Measurements from ENCODE around the gene OR13D1. TPM values are rescaled to one million over a fixed set of nuclear protein-coding genes. Genes with fewer than 3 reads are reported as not detected.

OR13D1 gene
- total RNA-seq, 1 donor from 2014 or later, result not detected

Other genes starting within 250 kb of the OR13D1 start
- not detected in 2 replicates for gene OR13F1, start 190.3 kb upstream of the OR13D1 start, total RNA-seq
- gene OR13C4, start 167.3 kb upstream of the OR13D1 start, total RNA-seq, result not detected in 2 replicates
- not detected in 2 replicates for gene OR13C3, start 157.7 kb upstream of the OR13D1 start, total RNA-seq
- gene OR13C8, start 125.3 kb upstream of the OR13D1 start, total RNA-seq, result not detected in 2 replicates
- gene OR13C5, start 95.1 kb upstream of the OR13D1 start, total RNA-seq, result not detected in 2 replicates
- not detected in 2 replicates for gene OR13C2, start 88.9 kb upstream of the OR13D1 start, total RNA-seq
- gene OR13C9, start 76.3 kb upstream of the OR13D1 start, total RNA-seq, result not detected in 2 replicates
- 9.4 and 10.8 TPM in 2 replicates for gene NIPSNAP3A, start 53.2 kb downstream of the OR13D1 start, total RNA-seq
- gene NIPSNAP3B, start 69.6 kb downstream of the OR13D1 start, total RNA-seq, result 0.19 and 0.66 TPM in 2 replicates
- 0.31 and 0.56 TPM in 2 replicates for gene ABCA1, start 233.6 kb downstream of the OR13D1 start, total RNA-seq